ENCODE results near the gene NCOA7. TPM values are rescaled to one million over a fixed set of nuclear protein-coding genes. Genes with fewer than 3 reads are reported as not detected.

Gene NCOA7
- total RNA-seq, 1 experiment from 2014 or later: 51.0 TPM

- no TSS peak for BruUV-seq (replicated peaks)
- no peaks in the 10 kb centered on the region for H3K27me3 ChIP-seq (ENCODE audit: insufficient read depth, low read depth)
- peaks cover 27% of the 10 kb centered on the region for H3F3A ChIP-seq (ENCODE audit: insufficient read depth, low read depth)
- ChIA-PET POLR2A (ENCODE audit: unreplicated experiment) (no interaction called here), CTCF (no interaction called here)
- TF ChIP-seq CTCF (conservative IDR thresholded peaks at IDR 0.05) (no peak), EZH2 (IDR thresholded peaks at IDR 0.05; ENCODE audit: low read depth) (no peak)
- no peaks in the 10 kb centered on the region for H4K20me1 ChIP-seq (ENCODE audit: insufficient read depth)
- no peaks in the 10 kb centered on the region for H3K9me2 ChIP-seq (ENCODE audit: insufficient read depth)
- no peaks in the 10 kb centered on the region for H3K9me3 ChIP-seq (ENCODE audit: insufficient read depth, low read depth)
- DNase-seq: no peak
- H3K4me2 ChIP-seq: peak overlapping the region; percentile 77
- H3K4me3 ChIP-seq: no peak overlapping the region; the same call in 1 of the 2 replicates
- intact Hi-C loops (cut with micrococcal nuclease; ENCODE audit: unreplicated experiment): loop anchor here (2.0 kb wide), 1 partner anchor 29 kb away; the partner anchor contains the start of gene NCOA7
- H3K79me2 ChIP-seq (ENCODE audit: low read depth): peaks cover 24% of the 10 kb centered on the region
- peaks cover 48% of the 10 kb centered on the region for H3K36me3 ChIP-seq (ENCODE audit: low read depth)
- H2AFZ ChIP-seq: no peak overlapping the region
- peak overlapping the region; percentile 85 for H3K27ac ChIP-seq
- H3K4me1 ChIP-seq (replicated peaks; ENCODE audit: insufficient read depth): peaks cover 59% of the 10 kb centered on the region
Measured at GRCh38 chr6:125819535-125820326, 29.0 kb downstream of the NCOA7 start.

- CTCF ChIA-PET: no interaction called here
- Histone ChIP-seq H3K36me3 (ENCODE audit: low read depth) (peaks cover 30% of the 10 kb centered on the region), H2AFZ (no peak overlapping the region), H3K4me1 (replicated peaks; ENCODE audit: insufficient read depth) (peaks cover 49% of the 10 kb centered on the region), H3K27me3 (ENCODE audit: insufficient read depth, low read depth) (no peaks in the 10 kb centered on the region), H3K4me3 (no peak overlapping the region), H4K20me1 (ENCODE audit: insufficient read depth) (no peaks in the 10 kb centered on the region), H3K4me2 (peak overlapping the region; percentile 13; the same call in 1 of the 2 replicates), H3K79me2 (ENCODE audit: low read depth) (peaks cover 22% of the 10 kb centered on the region), H3K9me2 (ENCODE audit: insufficient read depth) (no peaks in the 10 kb centered on the region), H3F3A (ENCODE audit: insufficient read depth, low read depth) (peaks cover 27% of the 10 kb centered on the region), H3K9me3 (ENCODE audit: insufficient read depth, low read depth) (no peaks in the 10 kb centered on the region), H3K27ac (no peak overlapping the region)
- no TSS peak for BruUV-seq (replicated peaks)
- TF ChIP-seq EZH2 (IDR thresholded peaks at IDR 0.05; ENCODE audit: low read depth) (no peak), CTCF (conservative IDR thresholded peaks at IDR 0.05) (no peak)
- peak; percentile 11 to 62 for DNase-seq
- intact Hi-C loops (cut with micrococcal nuclease; ENCODE audit: unreplicated experiment): no loop called here
- POLR2A ChIA-PET (ENCODE audit: unreplicated experiment): no interaction called here
Measured at GRCh38 chr6:125821825-125822281, 31.1 kb downstream of the NCOA7 start.

GRCh38 chr6:125823180-125823579 lies 32.4 kb downstream of the NCOA7 start:
- Histone ChIP-seq H3K27me3 (ENCODE audit: insufficient read depth, low read depth) (no peaks in the 10 kb centered on the region), H3K4me3 (no peak overlapping the region), H3K27ac (no peak overlapping the region), H3K4me2 (no peak overlapping the region), H3F3A (ENCODE audit: insufficient read depth, low read depth) (peaks cover 17% of the 10 kb centered on the region), H4K20me1 (ENCODE audit: insufficient read depth) (no peaks in the 10 kb centered on the region), H3K9me3 (ENCODE audit: insufficient read depth, low read depth) (no peaks in the 10 kb centered on the region), H3K4me1 (replicated peaks; ENCODE audit: insufficient read depth) (peaks cover 35% of the 10 kb centered on the region), H3K36me3 (ENCODE audit: low read depth) (peaks cover 22% of the 10 kb centered on the region), H3K79me2 (ENCODE audit: low read depth) (peaks cover 14% of the 10 kb centered on the region), H2AFZ (no peak overlapping the region), H3K9me2 (ENCODE audit: insufficient read depth) (no peaks in the 10 kb centered on the region)
- BruUV-seq (replicated peaks): no TSS peak
- no peak for TF ChIP-seq EZH2 (IDR thresholded peaks at IDR 0.05; ENCODE audit: low read depth)
- TF ChIP-seq CTCF (conservative IDR thresholded peaks at IDR 0.05): no peak
- no peak for DNase-seq
- intact Hi-C loops (cut with micrococcal nuclease; ENCODE audit: unreplicated experiment): no loop called here
- POLR2A ChIA-PET (ENCODE audit: unreplicated experiment): no interaction called here
- CTCF ChIA-PET: no interaction called here

All from PC-9 (cell line).